Osteoblast (primary cell): ENCODE results near the gene TULP1. TPM values are rescaled to one million over a fixed set of nuclear protein-coding genes. Genes with fewer than 3 reads are reported as not detected.

Source experiments
- DNase-seq: peaks from one replicate; pipeline ENCODE4 v3.0.0; 2011; ENCODE audit warnings: low spot score, mixed read lengths; ENCODE audit not compliant: insufficient read length; ENCODE audit errors: missing footprints
- H2AFZ ChIP-seq: 2 replicates; pipeline ENCODE4 v1.6.0; 2011; ENCODE audit warnings: mild to moderate bottlenecking, low read length
- H3K27ac ChIP-seq: 2 replicates; pipeline ENCODE4 v1.5.1; 2011; ENCODE audit warnings: mild to moderate bottlenecking, low read depth, low read length, moderate library complexity
- H3K27me3 ChIP-seq: 2 replicates; pipeline ENCODE4 v1.6.0; 2012; ENCODE audit warnings: mild to moderate bottlenecking, control low read depth, inconsistent platforms, low read length, moderate library complexity; ENCODE audit not compliant: insufficient read depth
- H3K36me3 ChIP-seq: 2 replicates; pipeline ENCODE4 v1.5.1; 2011; ENCODE audit warnings: mild to moderate bottlenecking, low read length, control low read depth, moderate library complexity; ENCODE audit not compliant: insufficient read depth
- H3K4me1 ChIP-seq: 2 replicates; pipeline ENCODE4 v1.5.1; 2011; ENCODE audit warnings: mild to moderate bottlenecking, low read length, control low read depth, moderate library complexity; ENCODE audit not compliant: insufficient read depth
- H3K4me2 ChIP-seq: 2 replicates; pipeline ENCODE4 v1.6.0; 2011; ENCODE audit warnings: mild to moderate bottlenecking, low read length; ENCODE audit not compliant: insufficient read depth
- H3K4me3 ChIP-seq: fragments of 200-600 bp; sonication (generic); 3 replicates; pipeline ENCODE4 v1.5.1; 2012; ENCODE audit warnings: mild to moderate bottlenecking, low read length, inconsistent platforms; ENCODE audit not compliant: insufficient read depth
- H3K79me2 ChIP-seq: 2 replicates; pipeline ENCODE4 v1.6.0; 2012; ENCODE audit warnings: mild to moderate bottlenecking, low read length, control low read depth, inconsistent platforms; ENCODE audit not compliant: insufficient read depth
- H3K9me3 ChIP-seq: 2 replicates; pipeline ENCODE4 v1.5.1; 2011; ENCODE audit warnings: low read depth, low read length, control low read depth
- H4K20me1 ChIP-seq: 2 replicates; pipeline ENCODE4 v1.6.0; 2012; ENCODE audit warnings: mild to moderate bottlenecking, low read length, control low read depth; ENCODE audit not compliant: insufficient read depth
- CTCF ChIP-seq: IDR thresholded peaks from 2 replicates; pipeline ENCODE4 v1.5.1; 2011; ENCODE audit warnings: mild to moderate bottlenecking, low read depth, low read length, moderate library complexity; ENCODE audit errors: extremely low read depth
- total RNA-seq: library from RNA; depleted of rRNA; stranded (reverse); fragments of >200 nt; gene quantifications from 2 replicates; pipeline ENCODE4 v1.2.3, GENCODE V29; 2012

Gene TULP1
- total RNA-seq, 1 donor = not detected

- H4K20me1 ChIP-seq = no peaks in the 10 kb centered on the region
- no peak overlapping the region for H2AFZ ChIP-seq
- no peaks in the 10 kb centered on the region for H3K9me3 ChIP-seq
- TF ChIP-seq CTCF = no peak
- DNase-seq = no peak
- H3K36me3 ChIP-seq = no peaks in the 10 kb centered on the region
- H3K79me2 ChIP-seq = no peaks in the 10 kb centered on the region
- no peak overlapping the region for H3K4me2 ChIP-seq
- no peak overlapping the region for H3K4me3 ChIP-seq
- no peaks in the 10 kb centered on the region for H3K4me1 ChIP-seq
- no peak overlapping the region for H3K27ac ChIP-seq
- no peaks in the 10 kb centered on the region for H3K27me3 ChIP-seq
These were observed 37.7 kb upstream of the TULP1 start for GRCh38 chr6:35550437-35550836.

GRCh38 chr6:35547676-35548075 lies 35.0 kb upstream of the TULP1 start:
- Histone ChIP-seq H3K4me1 (no peaks in the 10 kb centered on the region), H4K20me1 (no peaks in the 10 kb centered on the region), H3K27me3 (peaks cover 6% of the 10 kb centered on the region), H3K9me3 (no peaks in the 10 kb centered on the region), H3K36me3 (no peaks in the 10 kb centered on the region), H3K79me2 (no peaks in the 10 kb centered on the region), H3K4me3 (no peak overlapping the region), H2AFZ (no peak overlapping the region), H3K27ac (no peak overlapping the region), H3K4me2 (no peak overlapping the region)
- TF ChIP-seq CTCF = no peak
- DNase-seq = no peak

- no peaks in the 10 kb centered on the region for H4K20me1 ChIP-seq
- H3K27me3 ChIP-seq = peaks cover 6% of the 10 kb centered on the region
- no peak for TF ChIP-seq CTCF
- no peaks in the 10 kb centered on the region for H3K36me3 ChIP-seq
- H3K27ac ChIP-seq = no peak overlapping the region
- no peak overlapping the region for H3K4me3 ChIP-seq
- no peaks in the 10 kb centered on the region for H3K79me2 ChIP-seq
- H3K4me1 ChIP-seq = no peaks in the 10 kb centered on the region
- H3K9me3 ChIP-seq = no peaks in the 10 kb centered on the region
- no peak overlapping the region for H3K4me2 ChIP-seq
- no peak overlapping the region for H2AFZ ChIP-seq
- no peak for DNase-seq
These were observed 32.2 kb upstream of the TULP1 start for GRCh38 chr6:35544769-35545361.

- H3K4me1 ChIP-seq = no peaks in the 10 kb centered on the region
- TF ChIP-seq CTCF = no peak
These were observed 30.9 kb upstream of the TULP1 start for GRCh38 chr6:35543459-35544193.

More at GRCh38 chr6:35543459-35544193, 30.9 kb upstream of the TULP1 start:
- no peaks in the 10 kb centered on the region for H3K79me2 ChIP-seq
- H3K9me3 ChIP-seq = no peaks in the 10 kb centered on the region
- H2AFZ ChIP-seq = no peak overlapping the region
- H3K4me2 ChIP-seq = no peak overlapping the region
- no peaks in the 10 kb centered on the region for H4K20me1 ChIP-seq
- peaks cover 6% of the 10 kb centered on the region for H3K27me3 ChIP-seq
- no peak overlapping the region for H3K27ac ChIP-seq
- no peaks in the 10 kb centered on the region for H3K36me3 ChIP-seq
- no peak overlapping the region for H3K4me3 ChIP-seq
- no peak for DNase-seq
